HG03571 (cell line): ENCODE measurements around the gene HERPUD2.
"Not testable (repeated sequence)": the region's sequence is repeated elsewhere in the genome, so short reads cannot be mapped to it uniquely, and the experiment has no call there.

ENCODE experiments used
- ATAC-seq: cut with Tn5 transposase; IDR thresholded peaks from one replicate; pipeline ENCODE4 v1.9.1; 2021; ENCODE audit not compliant: unreplicated experiment

The HERPUD2 gene

GRCh38 chr7:35623381-35623780 lies 71.6 kb downstream of the HERPUD2 start:
- ATAC-seq: no peak

- ATAC-seq: no peak
Observed at GRCh38 chr7:35619863-35620262, 75.1 kb downstream of the HERPUD2 start.

GRCh38 chr7:35617041-35617440 lies 77.9 kb downstream of the HERPUD2 start:
- no peak for ATAC-seq

GRCh38 chr7:35613150-35613549 lies 81.8 kb downstream of the HERPUD2 start:
- ATAC-seq: no peak

GRCh38 chr7:35605760-35606159 lies 89.2 kb downstream of the HERPUD2 start:
- ATAC-seq: no peak

- ATAC-seq: no peak
Observed at GRCh38 chr7:35604595-35604994, 90.3 kb downstream of the HERPUD2 start.

- ATAC-seq: no peak
Observed at GRCh38 chr7:35599645-35600044, 95.3 kb downstream of the HERPUD2 start.

GRCh38 chr7:35599061-35599460 lies 95.9 kb downstream of the HERPUD2 start:
- no peak for ATAC-seq

- ATAC-seq: no peak
Observed at GRCh38 chr7:35596061-35596460, 98.9 kb downstream of the HERPUD2 start.

GRCh38 chr7:35593899-35594298 lies 101.0 kb downstream of the HERPUD2 start:
- no peak for ATAC-seq

GRCh38 chr7:35588647-35589046 lies 106.3 kb downstream of the HERPUD2 start:
- ATAC-seq: no peak

GRCh38 chr7:35584990-35585389 lies 109.9 kb downstream of the HERPUD2 start:
- ATAC-seq: no peak

GRCh38 chr7:35584533-35584932 lies 110.4 kb downstream of the HERPUD2 start:
- not testable (repeated sequence) for ATAC-seq
